Measurements from ENCODE around the gene PILRB. TPM values are rescaled to one million over a fixed set of nuclear protein-coding genes. Genes with fewer than 3 reads are reported as not detected.
"Not testable (repeated sequence)": the region's sequence is repeated elsewhere in the genome, so short reads cannot be mapped to it uniquely, and the experiment has no call there.

The PILRB gene
- total RNA-seq, 2 experiments from 2014 or later, result 56.4 to 67.6 TPM

GRCh38 chr7:100376066-100376465, 18.1 kb downstream of the PILRB start:
- no peaks in the 10 kb centered on the region for H3K27me3 Mint-ChIP-seq
- DNase-seq (no peak), ATAC-seq (ENCODE audit: poor library complexity) (no peak)
- no peaks in the 10 kb centered on the region for H3K36me3 ChIP-seq (ENCODE audit: insufficient read depth, low read length)
- H3K4me1 Mint-ChIP-seq (ENCODE audit: low read depth), result peaks cover 3% of the 10 kb centered on the region
- peaks cover 14% of the 10 kb centered on the region for H3K4me1 ChIP-seq (ENCODE audit: insufficient read depth, low read length)
- H3K36me3 Mint-ChIP-seq (ENCODE audit: low read depth), result peaks cover 4% of the 10 kb centered on the region
- no peak overlapping the region for H3K27ac ChIP-seq (ENCODE audit: low read depth in 1 of 2, low read length in 2 of 2)
- H3K9me3 ChIP-seq (ENCODE audit: control insufficient read depth in 1 of 2, insufficient read depth in 1 of 2, low read length in 2 of 2), result no peaks in the 10 kb centered on the region
- no peaks in the 10 kb centered on the region for H3K9me3 Mint-ChIP-seq
- no peak overlapping the region for H3K4me3 Mint-ChIP-seq
- H3K27me3 ChIP-seq (ENCODE audit: control insufficient read depth in 1 of 2, insufficient read depth in 2 of 2, low read length in 2 of 2), result no peaks in the 10 kb centered on the region
- ChIA-PET POLR2A (no interaction called here), CTCF (no interaction called here)
- TF ChIP-seq CTCF (IDR thresholded peaks at IDR 0.05), result no peak
- intact Hi-C loops (cut with DNase I, micrococcal nuclease), result no loop called here
- no peak overlapping the region for H3K4me3 ChIP-seq (ENCODE audit: low read length)
- H3K27ac Mint-ChIP-seq, result no peak overlapping the region

GRCh38 chr7:100378114-100378755, 20.3 kb downstream of the PILRB start:
- Histone ChIP-seq H3K27me3 (ENCODE audit: control insufficient read depth in 1 of 2, insufficient read depth in 2 of 2, low read length in 2 of 2) (no peaks in the 10 kb centered on the region), H3K36me3 (ENCODE audit: insufficient read depth, low read length) (no peaks in the 10 kb centered on the region), H3K9me3 (ENCODE audit: control insufficient read depth in 1 of 2, insufficient read depth in 1 of 2, low read length in 2 of 2) (no peaks in the 10 kb centered on the region), H3K4me1 (ENCODE audit: insufficient read depth, low read length) (no peaks in the 10 kb centered on the region), H3K4me3 (ENCODE audit: low read length) (no peak overlapping the region), H3K27ac (ENCODE audit: low read depth in 1 of 2, low read length in 2 of 2) (no peak overlapping the region)
- Mint-ChIP-seq H3K4me3 (no peak overlapping the region), H3K27me3 (no peaks in the 10 kb centered on the region), H3K4me1 (ENCODE audit: low read depth) (peaks cover 10% of the 10 kb centered on the region), H3K36me3 (ENCODE audit: low read depth) (peaks cover 4% of the 10 kb centered on the region), H3K9me3 (no peaks in the 10 kb centered on the region), H3K27ac (no peak overlapping the region)
- intact Hi-C loops (cut with DNase I, micrococcal nuclease), result no loop called here
- no peak for DNase-seq
- TF ChIP-seq CTCF (IDR thresholded peaks at IDR 0.05), result no peak
- CTCF ChIA-PET, result interaction anchor here (0.7 kb wide), 1 partner anchor 176 kb away, joined by 3 read pairs; no protein-coding TSS in a partner anchor
- no peak for ATAC-seq (ENCODE audit: poor library complexity)
- POLR2A ChIA-PET, result no interaction called here

GRCh38 chr7:100380196-100380595, 22.3 kb downstream of the PILRB start:
- Mint-ChIP-seq H3K27me3 (no peaks in the 10 kb centered on the region), H3K27ac (no peak overlapping the region), H3K4me1 (ENCODE audit: low read depth) (peaks cover 10% of the 10 kb centered on the region), H3K4me3 (no peak overlapping the region), H3K9me3 (no peaks in the 10 kb centered on the region), H3K36me3 (ENCODE audit: low read depth) (no peaks in the 10 kb centered on the region)
- DNase-seq (no peak), ATAC-seq (ENCODE audit: poor library complexity) (no peak)
- no peaks in the 10 kb centered on the region for H3K27me3 ChIP-seq (ENCODE audit: control insufficient read depth in 1 of 2, insufficient read depth in 2 of 2, low read length in 2 of 2)
- CTCF ChIA-PET, result no interaction called here
- no peaks in the 10 kb centered on the region for H3K9me3 ChIP-seq (ENCODE audit: control insufficient read depth in 1 of 2, insufficient read depth in 1 of 2, low read length in 2 of 2)
- no peaks in the 10 kb centered on the region for H3K4me1 ChIP-seq (ENCODE audit: insufficient read depth, low read length)
- POLR2A ChIA-PET, result no interaction called here
- no peak overlapping the region for H3K27ac ChIP-seq (ENCODE audit: low read depth in 1 of 2, low read length in 2 of 2)
- no peak for TF ChIP-seq CTCF (IDR thresholded peaks at IDR 0.05)
- no peak overlapping the region for H3K4me3 ChIP-seq (ENCODE audit: low read length)
- H3K36me3 ChIP-seq (ENCODE audit: insufficient read depth, low read length), result no peaks in the 10 kb centered on the region
- intact Hi-C loops (cut with DNase I, micrococcal nuclease), result no loop called here

- H3K36me3 Mint-ChIP-seq (ENCODE audit: low read depth); H3K36me3 ChIP-seq (ENCODE audit: insufficient read depth, low read length); H3K27ac ChIP-seq (ENCODE audit: low read depth in 1 of 2, low read length in 2 of 2); POLR2A ChIA-PET; H3K4me1 ChIP-seq (ENCODE audit: insufficient read depth, low read length); H3K27me3 Mint-ChIP-seq; H3K9me3 ChIP-seq (ENCODE audit: control insufficient read depth in 1 of 2, insufficient read depth in 1 of 2, low read length in 2 of 2); H3K9me3 Mint-ChIP-seq; ATAC-seq (ENCODE audit: poor library complexity); H3K4me1 Mint-ChIP-seq (ENCODE audit: low read depth); H3K27me3 ChIP-seq (ENCODE audit: control insufficient read depth in 1 of 2, insufficient read depth in 2 of 2, low read length in 2 of 2); DNase-seq; H3K4me3 Mint-ChIP-seq; intact Hi-C loops (cut with DNase I, micrococcal nuclease); H3K4me3 ChIP-seq (ENCODE audit: low read length); CTCF ChIA-PET; H3K27ac Mint-ChIP-seq: not testable (repeated sequence)
Observed at GRCh38 chr7:100381531-100382233, 23.8 kb downstream of the PILRB start.

- H3K9me3 Mint-ChIP-seq; H3K4me3 ChIP-seq (ENCODE audit: low read length); H3K36me3 ChIP-seq (ENCODE audit: insufficient read depth, low read length); H3K4me1 Mint-ChIP-seq (ENCODE audit: low read depth); H3K9me3 ChIP-seq (ENCODE audit: control insufficient read depth in 1 of 2, insufficient read depth in 1 of 2, low read length in 2 of 2); H3K27me3 Mint-ChIP-seq; DNase-seq; H3K27ac ChIP-seq (ENCODE audit: low read depth in 1 of 2, low read length in 2 of 2); ATAC-seq (ENCODE audit: poor library complexity); H3K27me3 ChIP-seq (ENCODE audit: control insufficient read depth in 1 of 2, insufficient read depth in 2 of 2, low read length in 2 of 2); H3K27ac Mint-ChIP-seq; intact Hi-C loops (cut with DNase I, micrococcal nuclease); H3K36me3 Mint-ChIP-seq (ENCODE audit: low read depth); H3K4me1 ChIP-seq (ENCODE audit: insufficient read depth, low read length); POLR2A ChIA-PET; H3K4me3 Mint-ChIP-seq; CTCF ChIA-PET: not testable (repeated sequence)
Observed at GRCh38 chr7:100382234-100382853, 24.4 kb downstream of the PILRB start.

Measured in CD4-positive, alpha-beta T cell (primary cell).